HepG2 (cell line): ENCODE data around the gene AGPAT3. TPM values are rescaled to one million over a fixed set of nuclear protein-coding genes. Genes with fewer than 3 reads are reported as not detected.

ENCODE experiments used
- ATAC-seq: fragments of 200-7000 bp; cut with Tn5 transposase; 3 replicates; pipeline ENCODE4 v1.9.1; 2020; ENCODE audit warnings: mild to moderate bottlenecking, moderate library complexity
- BruUV-seq: library from RNA; stranded (reverse); fragments of 400-500 nt; replicated peaks from 2 replicates; lab custom pipeline; 2021; lab: Mats Ljungman, UMichigan
- CTCF ChIA-PET: fragments of 300-600 bp; formaldehyde crosslinking; extraction: SDS; loops from one replicate; lab custom pipeline; 2021; ENCODE audit warnings: low total read pairs, inconsistent platforms, low intra/inter-chr PET ratio; lab: Yijun Ruan, JAX
- POLR2A ChIA-PET: fragments of 350-600 bp; sonication (Branson Sonifier 250); formaldehyde crosslinking; loops from one replicate; lab custom pipeline; 2020; ENCODE audit warnings: antibody characterized with exemption, inconsistent platforms; lab: Yijun Ruan, JAX
- DNase-seq: peaks from one replicate; pipeline ENCODE4 v3.0.0-alpha.2; 2015; ENCODE audit warnings: low spot score
- FAIRE-seq: peaks from 3 replicates; lab custom pipeline; 2011; peaks lifted over from hg19 to GRCh38; lab: Jason Lieb, UNC
- H2AFZ ChIP-seq: one replicate; pipeline ENCODE4 v1.6.1; 2011; ENCODE audit warnings: low read length, inconsistent platforms
- H3K27ac ChIP-seq: fragments of 300-600 bp; 3 replicates; pipeline ENCODE4 v1.8.0; 2011; ENCODE audit warnings: mixed run types, mild to moderate bottlenecking, mixed read lengths, low read length, inconsistent platforms; ENCODE audit not compliant: insufficient read depth; ENCODE audit errors: extremely low read length
- H3K27me3 ChIP-seq, 2 experiments: fragments of 200-600 bp in 1 of 2; 2 replicates in 1 of 2; 3 replicates in 1 of 2; pipeline versions ENCODE4 v1.6.0 to v1.8.0; 2011; ENCODE audit warnings: low read length in 2 of 2, mild to moderate bottlenecking in 2 of 2, moderate library complexity in 2 of 2, inconsistent platforms in 1 of 2; ENCODE audit not compliant: insufficient read depth in 2 of 2, control insufficient read depth in 1 of 2
- H3K36me3 ChIP-seq, 2 experiments: fragments of 200-600 bp in 1 of 2; replicated peaks in 1 of 2; 2 replicates in 1 of 2; 3 replicates in 1 of 2; pipeline versions ENCODE4 v1.5.1 to v1.8.0; 2011; ENCODE audit warnings: low read length in 2 of 2, inconsistent platforms in 1 of 2; ENCODE audit not compliant: insufficient read depth in 2 of 2, control insufficient read depth in 1 of 2
- H3K4me1 ChIP-seq: 2 replicates; pipeline ENCODE4 v1.5.1; 2012; ENCODE audit warnings: low read length, inconsistent platforms; ENCODE audit not compliant: insufficient read depth
- H3K4me2 ChIP-seq: 2 replicates; pipeline ENCODE4 v1.6.0; 2011; ENCODE audit warnings: low read depth, low read length, inconsistent platforms
- H3K4me3 ChIP-seq, 3 experiments: fragments of 200-600 bp in 1 of 3; sonication (generic), shearing (Covaris generic) in 1 of 3; replicated peaks in 1 of 3; 2 replicates each; pipeline ENCODE4 v1.5.1; 2011 to 2016; ENCODE audit warnings: low read length in 3 of 3, inconsistent platforms in 2 of 3, low read depth in 2 of 3, mild to moderate bottlenecking in 2 of 3, control low read depth in 1 of 3, mixed read lengths in 1 of 3; ENCODE audit not compliant: insufficient read depth in 1 of 3
- H3K79me2 ChIP-seq: one replicate; pipeline ENCODE4 v1.6.1; 2011; ENCODE audit warnings: low read length, inconsistent platforms; ENCODE audit not compliant: insufficient read depth
- H3K9ac ChIP-seq: 2 replicates; pipeline ENCODE4 v1.6.0; 2011; ENCODE audit warnings: mild to moderate bottlenecking, low read depth, low read length, inconsistent platforms; ENCODE audit not compliant: insufficient read depth
- H3K9me3 ChIP-seq: 2 replicates; pipeline ENCODE4 v1.5.1; 2012; ENCODE audit warnings: mild to moderate bottlenecking, low read length
- H4K20me1 ChIP-seq: 2 replicates; pipeline ENCODE4 v1.6.0; 2011; ENCODE audit warnings: inconsistent platforms, mild to moderate bottlenecking, low read length, moderate library complexity; ENCODE audit not compliant: insufficient read depth
- ARID2 ChIP-seq: sonication (generic); formaldehyde crosslinking; IDR thresholded peaks from 2 replicates; pipeline ENCODE4 v1.8.1; 2022; ENCODE audit warnings: mild to moderate bottlenecking, missing genetic modification reagents, borderline replicate concordance
- CREB1 ChIP-seq, 2 experiments: fragments of 450-650 bp in 1 of 2; IDR thresholded peaks; 2 replicates each; pipeline ENCODE4 v1.6.1; 2016 to 2017; ENCODE audit warnings: control low read depth in 1 of 2, mild to moderate bottlenecking in 1 of 2, missing compliant biosample characterization in 1 of 2, missing genetic modification characterization in 1 of 2
- FOXP4 ChIP-seq: sonication (generic); formaldehyde crosslinking; IDR thresholded peaks from 2 replicates; pipeline ENCODE4 v1.4.0; 2020; ENCODE audit warnings: missing genetic modification reagents
- GMEB2 ChIP-seq: IDR thresholded peaks from 2 replicates; pipeline ENCODE4 v1.6.1; 2016; ENCODE audit warnings: missing biosample characterization, missing genetic modification reagents, low read depth
- HNF4A ChIP-seq: sonication (generic); formaldehyde crosslinking; IDR thresholded peaks from 2 replicates; pipeline ENCODE4 v1.4.0; 2020; ENCODE audit warnings: missing genetic modification reagents
- NFIC ChIP-seq: IDR thresholded peaks from 2 replicates; pipeline ENCODE4 v1.6.1; 2012; ENCODE audit warnings: mild to moderate bottlenecking, low read length, inconsistent platforms
- ZBTB25 ChIP-seq: IDR thresholded peaks from 2 replicates; pipeline ENCODE4 v1.6.1; 2018; ENCODE audit warnings: missing genetic modification reagents
- ZBTB3 ChIP-seq: sonication (generic); formaldehyde crosslinking; IDR thresholded peaks from 2 replicates; pipeline ENCODE4 v1.4.0; 2020; ENCODE audit warnings: low read depth, mild to moderate bottlenecking, moderate library complexity, missing genetic modification reagents, borderline replicate concordance
- ZNF276 ChIP-seq: sonication (generic); formaldehyde crosslinking; IDR thresholded peaks from 2 replicates; pipeline ENCODE4 v1.4.0; 2020; ENCODE audit warnings: mild to moderate bottlenecking, low read depth, missing genetic modification reagents
- ZNF296 ChIP-seq: sonication (generic); formaldehyde crosslinking; conservative IDR thresholded peaks from 2 replicates; pipeline ENCODE4 v1.5.0; 2020; ENCODE audit warnings: mild to moderate bottlenecking, missing genetic modification reagents
- ZNF335 ChIP-seq: sonication (generic); formaldehyde crosslinking; IDR thresholded peaks from 2 replicates; pipeline ENCODE4 v1.4.0; 2020; ENCODE audit warnings: missing genetic modification reagents
- ZNF724P ChIP-seq: sonication (generic); formaldehyde crosslinking; IDR thresholded peaks from 2 replicates; pipeline ENCODE4 v1.8.0; 2022; ENCODE audit warnings: missing genetic modification reagents, borderline replicate concordance
- WGBS: methylation state at CpG from one replicate; pipeline ENCODE4 v1.1.6; 2017; ENCODE audit warnings: low lambda C conversion rate; 5-methylcytosine and 5-hydroxymethylcytosine counted together
- in situ Hi-C: cut with HindIII; loops from 2 replicates; pipeline ENCODE4 v1.10.0; 2017; ENCODE audit warnings: low pct_unique_long_range_greater_than_20kb; ENCODE audit not compliant: extremely low pct_ligation_motif_present
- intact Hi-C: fragments of 100-400 bp; cut with micrococcal nuclease; formaldehyde crosslinking; loops from one replicate; pipeline ENCODE4 v1.10.0; 2022; ENCODE audit not compliant: unreplicated experiment
- polyA plus RNA-seq, 8 experiments: library from polyadenylated mRNA; depleted of rRNA in 3 of 8; stranded (reverse) in 7 of 8; unstranded in 1 of 8; fragments of >200 nt; fragmentation: Illumina TruSeq in 4 of 8; extraction: Trizol in 4 of 8; gene quantifications; 2 replicates each; pipeline versions ENCODE4 v1.2.1 to v1.2.3, GENCODE V29; 2011 to 2016; ENCODE audit warnings: low read depth in 4 of 8, missing spikeins in 1 of 8, mixed read lengths in 1 of 8; ENCODE audit not compliant: insufficient read depth in 1 of 8
- total RNA-seq, 5 experiments: library from RNA; depleted of rRNA; stranded (reverse); fragments of >200 nt; fragmentation: Illumina TruSeq; extraction: Trizol; gene quantifications; 2 replicates each; pipeline ENCODE4 v1.2.3, GENCODE V29; 2016; ENCODE audit warnings: low read depth in 1 of 5
- TF ChIP-seq, protein P1 (sequence below): sonication (generic); formaldehyde crosslinking; IDR thresholded peaks from 2 replicates; pipeline ENCODE4 v1.4.0; 2020; ENCODE audit warnings: mild to moderate bottlenecking, missing genetic modification reagents

The AGPAT3 gene
- total and polyA plus RNA-seq, 2 of the 13 experiments (the other 11 are each of a cell fraction or from before 2014, with no cell fraction given) = 32.2 to 54.4 TPM

- no TSS peak for BruUV-seq
- Histone ChIP-seq H3K4me3 (no peak overlapping the region), H3K4me1 (peaks cover 48% of the 10 kb centered on the region), H3K27ac (no peak overlapping the region), H2AFZ (no peak overlapping the region), H3K9ac (no peak overlapping the region), H3K79me2 (peaks cover 87% of the 10 kb centered on the region), H3K4me2 (no peak overlapping the region), H3K9me3 (no peaks in the 10 kb centered on the region), H4K20me1 (peaks cover 17% of the 10 kb centered on the region), H3K27me3 (no peaks in the 10 kb centered on the region), H3K36me3 (0 out of 5 replicates have a peak, but pooled peaks cover 0 to 5% of the 10 kb centered on the region in 2 experiments)
- WGBS = 100% methylated on average over 1 of the region's 1 CpG
- in situ Hi-C loops = no loop called here
- DNase-seq (no peak), FAIRE-seq (no peak), ATAC-seq (no peak)
- POLR2A ChIA-PET = no interaction called here
- CTCF ChIA-PET = no interaction called here
- intact Hi-C loops = no loop called here
- no peak for TF ChIP-seq ZBTB3 (CRISPR knock-in tag)
- TF ChIP-seq ZBTB25 (CRISPR knock-in tag) = no peak
- no peak for TF ChIP-seq FOXP4 (CRISPR knock-in tag)
- TF ChIP-seq NFIC = no peak
- TF ChIP-seq, protein P1, sequence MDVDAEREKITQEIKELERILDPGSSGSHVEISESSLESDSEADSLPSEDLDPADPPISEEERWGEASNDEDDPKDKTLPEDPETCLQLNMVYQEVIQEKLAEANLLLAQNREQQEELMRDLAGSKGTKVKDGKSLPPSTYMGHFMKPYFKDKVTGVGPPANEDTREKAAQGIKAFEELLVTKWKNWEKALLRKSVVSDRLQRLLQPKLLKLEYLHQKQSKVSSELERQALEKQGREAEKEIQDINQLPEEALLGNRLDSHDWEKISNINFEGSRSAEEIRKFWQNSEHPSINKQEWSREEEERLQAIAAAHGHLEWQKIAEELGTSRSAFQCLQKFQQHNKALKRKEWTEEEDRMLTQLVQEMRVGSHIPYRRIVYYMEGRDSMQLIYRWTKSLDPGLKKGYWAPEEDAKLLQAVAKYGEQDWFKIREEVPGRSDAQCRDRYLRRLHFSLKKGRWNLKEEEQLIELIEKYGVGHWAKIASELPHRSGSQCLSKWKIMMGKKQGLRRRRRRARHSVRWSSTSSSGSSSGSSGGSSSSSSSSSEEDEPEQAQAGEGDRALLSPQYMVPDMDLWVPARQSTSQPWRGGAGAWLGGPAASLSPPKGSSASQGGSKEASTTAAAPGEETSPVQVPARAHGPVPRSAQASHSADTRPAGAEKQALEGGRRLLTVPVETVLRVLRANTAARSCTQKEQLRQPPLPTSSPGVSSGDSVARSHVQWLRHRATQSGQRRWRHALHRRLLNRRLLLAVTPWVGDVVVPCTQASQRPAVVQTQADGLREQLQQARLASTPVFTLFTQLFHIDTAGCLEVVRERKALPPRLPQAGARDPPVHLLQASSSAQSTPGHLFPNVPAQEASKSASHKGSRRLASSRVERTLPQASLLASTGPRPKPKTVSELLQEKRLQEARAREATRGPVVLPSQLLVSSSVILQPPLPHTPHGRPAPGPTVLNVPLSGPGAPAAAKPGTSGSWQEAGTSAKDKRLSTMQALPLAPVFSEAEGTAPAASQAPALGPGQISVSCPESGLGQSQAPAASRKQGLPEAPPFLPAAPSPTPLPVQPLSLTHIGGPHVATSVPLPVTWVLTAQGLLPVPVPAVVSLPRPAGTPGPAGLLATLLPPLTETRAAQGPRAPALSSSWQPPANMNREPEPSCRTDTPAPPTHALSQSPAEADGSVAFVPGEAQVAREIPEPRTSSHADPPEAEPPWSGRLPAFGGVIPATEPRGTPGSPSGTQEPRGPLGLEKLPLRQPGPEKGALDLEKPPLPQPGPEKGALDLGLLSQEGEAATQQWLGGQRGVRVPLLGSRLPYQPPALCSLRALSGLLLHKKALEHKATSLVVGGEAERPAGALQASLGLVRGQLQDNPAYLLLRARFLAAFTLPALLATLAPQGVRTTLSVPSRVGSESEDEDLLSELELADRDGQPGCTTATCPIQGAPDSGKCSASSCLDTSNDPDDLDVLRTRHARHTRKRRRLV (CRISPR knock-in tag) = no peak
- TF ChIP-seq ZNF276 (CRISPR knock-in tag) = no peak
- TF ChIP-seq HNF4A (CRISPR knock-in tag) = no peak
- TF ChIP-seq CREB1 (IDR thresholded peaks at IDR 0.05) = no peak
- TF ChIP-seq CREB1 (CRISPR knock-in tag; IDR thresholded peaks at IDR 0.05) = no peak
- TF ChIP-seq ZNF724P = no peak
- TF ChIP-seq ARID2 (CRISPR knock-in tag) = no peak
- no peak for TF ChIP-seq ZNF335
- no peak for TF ChIP-seq ZNF296
- no peak for TF ChIP-seq GMEB2
These were observed 159.2 kb downstream of the AGPAT3 start for GRCh38 chr21:44024257-44024656.
